HepG2 (cell line): Measurements from ENCODE around the gene MRFAP1. TPM values are rescaled to one million over a fixed set of nuclear protein-coding genes. Genes with fewer than 3 reads are reported as not detected.

Experiments
- AHR ChIP-seq: IDR thresholded peaks from 2 replicates; pipeline ENCODE4 v1.6.1; 2018; ENCODE audit warnings: missing genetic modification reagents, missing compliant biosample characterization
- CEBPG ChIP-seq: IDR thresholded peaks from 2 replicates; pipeline ENCODE4 v1.6.1; 2016
- DPF2 ChIP-seq: sonication (generic); formaldehyde crosslinking; IDR thresholded peaks from 2 replicates; pipeline ENCODE4 v1.4.0; 2020; ENCODE audit warnings: mild to moderate bottlenecking, low read depth, missing genetic modification reagents, borderline replicate concordance
- RCOR2 ChIP-seq: IDR thresholded peaks from 2 replicates; pipeline ENCODE4 v1.6.1; 2016; ENCODE audit warnings: missing biosample characterization, missing genetic modification reagents
- RFX3 ChIP-seq: IDR thresholded peaks from 2 replicates; pipeline ENCODE4 v1.6.1; 2016; ENCODE audit warnings: missing biosample characterization, missing genetic modification reagents
- SMC3 ChIP-seq: IDR thresholded peaks from 2 replicates; pipeline ENCODE4 v1.6.1; 2011; ENCODE audit warnings: low read length, improper control_type of control experiment
- SP5 ChIP-seq: IDR thresholded peaks from 2 replicates; pipeline ENCODE4 v1.6.1; 2016; ENCODE audit warnings: low read depth, borderline replicate concordance
- THAP11 ChIP-seq: IDR thresholded peaks from 2 replicates; pipeline ENCODE4 v1.6.1; 2016; ENCODE audit warnings: missing biosample characterization, missing genetic modification reagents
- ZNF530 ChIP-seq: sonication (generic); formaldehyde crosslinking; IDR thresholded peaks from 2 replicates; pipeline ENCODE4 v1.5.0; 2020; ENCODE audit warnings: low read depth, mild to moderate bottlenecking, missing genetic modification reagents
- ZNF556 ChIP-seq: sonication (generic); formaldehyde crosslinking; IDR thresholded peaks from 2 replicates; pipeline ENCODE4 v1.4.0; 2020; ENCODE audit warnings: mild to moderate bottlenecking, missing genetic modification reagents, borderline replicate concordance
- ZNF75D ChIP-seq: sonication (generic); formaldehyde crosslinking; IDR thresholded peaks from 2 replicates; pipeline ENCODE4 v1.8.1; 2023; ENCODE audit warnings: missing genetic modification reagents, mild to moderate bottlenecking, borderline replicate concordance
- polyA plus RNA-seq, 8 experiments: library from polyadenylated mRNA; depleted of rRNA in 3 of 8; stranded (reverse) in 7 of 8; unstranded in 1 of 8; fragments of >200 nt; fragmentation: Illumina TruSeq in 4 of 8; extraction: Trizol in 4 of 8; gene quantifications; 2 replicates each; pipeline versions ENCODE4 v1.2.1 to v1.2.3, GENCODE V29; 2011 to 2016; ENCODE audit warnings: low read depth in 4 of 8, missing spikeins in 1 of 8, mixed read lengths in 1 of 8; ENCODE audit not compliant: insufficient read depth in 1 of 8
- total RNA-seq, 5 experiments: library from RNA; depleted of rRNA; stranded (reverse); fragments of >200 nt; fragmentation: Illumina TruSeq; extraction: Trizol; gene quantifications; 2 replicates each; pipeline ENCODE4 v1.2.3, GENCODE V29; 2016; ENCODE audit warnings: low read depth in 1 of 5
- TF ChIP-seq, protein P1 (sequence below): sonication (generic); formaldehyde crosslinking; IDR thresholded peaks from 2 replicates; pipeline ENCODE4 v1.4.0; 2020; ENCODE audit warnings: missing genetic modification reagents
- TF ChIP-seq, protein P2 (sequence below): IDR thresholded peaks from 2 replicates; pipeline ENCODE4 v1.4.0; 2020; ENCODE audit warnings: mild to moderate bottlenecking, missing genetic modification reagents
- TF ChIP-seq, protein P3 (sequence below): sonication (generic); formaldehyde crosslinking; IDR thresholded peaks from 2 replicates; pipeline ENCODE4 v1.8.1; 2023; ENCODE audit warnings: mild to moderate bottlenecking, moderate library complexity, missing genetic modification reagents
- TF ChIP-seq, protein P4 (sequence below): sonication (generic); formaldehyde crosslinking; IDR thresholded peaks from 2 replicates; pipeline ENCODE4 v1.5.0; 2020; ENCODE audit warnings: mild to moderate bottlenecking, low read depth, missing genetic modification reagents, borderline replicate concordance
- TF ChIP-seq, protein P5 (sequence below): sonication (generic); formaldehyde crosslinking; IDR thresholded peaks from 2 replicates; pipeline ENCODE4 v1.8.0; 2022; ENCODE audit warnings: mild to moderate bottlenecking, missing genetic modification reagents, moderate library complexity
- TF ChIP-seq, protein P6 (sequence below): sonication (generic); formaldehyde crosslinking; IDR thresholded peaks from 2 replicates; pipeline ENCODE4 v1.5.0; 2020; ENCODE audit warnings: mild to moderate bottlenecking, missing genetic modification reagents

The MRFAP1 gene
- total and polyA plus RNA-seq, 2 of the 13 experiments (the other 11 are each of a cell fraction or from before 2014, with no cell fraction given): 112 to 158 TPM

DNA sequence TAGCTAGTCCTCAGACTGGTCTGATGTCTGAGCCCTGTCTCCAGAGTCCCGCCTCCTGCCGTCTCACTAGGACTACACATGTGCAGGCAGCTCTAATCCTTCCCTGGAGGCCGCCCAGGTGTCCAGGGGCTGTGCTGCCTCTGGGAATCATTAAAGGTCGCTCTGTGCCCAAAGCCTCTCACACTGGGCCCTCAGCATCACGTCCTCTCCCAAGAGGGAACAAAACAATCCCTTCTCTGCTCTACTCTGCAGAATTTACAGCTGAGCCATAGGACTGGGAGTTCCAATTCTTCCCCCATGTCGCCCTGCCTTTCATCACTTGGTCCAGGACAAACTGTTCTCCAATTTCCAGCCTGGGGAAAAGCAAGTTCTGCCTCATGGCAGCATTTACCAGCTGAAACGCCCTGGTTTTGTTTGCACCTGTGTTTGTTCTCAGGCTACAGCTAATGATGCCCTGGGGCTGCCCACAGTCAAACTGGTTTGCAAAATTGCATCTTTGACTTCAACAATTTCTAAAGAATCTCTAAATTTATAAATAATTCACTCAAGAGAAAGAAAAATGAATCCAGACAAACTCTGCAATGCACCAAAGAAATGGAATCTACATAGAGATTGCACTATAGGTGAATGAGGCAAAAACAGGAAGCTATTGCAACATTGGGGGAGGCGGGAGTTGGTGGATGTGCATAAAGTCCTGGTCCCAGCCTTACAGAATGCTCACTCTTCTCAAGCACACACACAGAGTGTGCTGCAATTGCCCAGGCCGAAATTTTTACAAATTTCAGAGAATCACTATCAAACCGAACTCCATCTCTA lies 7.2 kb upstream of the MRFAP1 start (continued):
- TF ChIP-seq, protein P1, sequence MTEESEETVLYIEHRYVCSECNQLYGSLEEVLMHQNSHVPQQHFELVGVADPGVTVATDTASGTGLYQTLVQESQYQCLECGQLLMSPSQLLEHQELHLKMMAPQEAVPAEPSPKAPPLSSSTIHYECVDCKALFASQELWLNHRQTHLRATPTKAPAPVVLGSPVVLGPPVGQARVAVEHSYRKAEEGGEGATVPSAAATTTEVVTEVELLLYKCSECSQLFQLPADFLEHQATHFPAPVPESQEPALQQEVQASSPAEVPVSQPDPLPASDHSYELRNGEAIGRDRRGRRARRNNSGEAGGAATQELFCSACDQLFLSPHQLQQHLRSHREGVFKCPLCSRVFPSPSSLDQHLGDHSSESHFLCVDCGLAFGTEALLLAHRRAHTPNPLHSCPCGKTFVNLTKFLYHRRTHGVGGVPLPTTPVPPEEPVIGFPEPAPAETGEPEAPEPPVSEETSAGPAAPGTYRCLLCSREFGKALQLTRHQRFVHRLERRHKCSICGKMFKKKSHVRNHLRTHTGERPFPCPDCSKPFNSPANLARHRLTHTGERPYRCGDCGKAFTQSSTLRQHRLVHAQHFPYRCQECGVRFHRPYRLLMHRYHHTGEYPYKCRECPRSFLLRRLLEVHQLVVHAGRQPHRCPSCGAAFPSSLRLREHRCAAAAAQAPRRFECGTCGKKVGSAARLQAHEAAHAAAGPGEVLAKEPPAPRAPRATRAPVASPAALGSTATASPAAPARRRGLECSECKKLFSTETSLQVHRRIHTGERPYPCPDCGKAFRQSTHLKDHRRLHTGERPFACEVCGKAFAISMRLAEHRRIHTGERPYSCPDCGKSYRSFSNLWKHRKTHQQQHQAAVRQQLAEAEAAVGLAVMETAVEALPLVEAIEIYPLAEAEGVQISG (CRISPR knock-in tag): no peak
- TF ChIP-seq RFX3 (CRISPR knock-in tag): no peak
- TF ChIP-seq, protein P2, sequence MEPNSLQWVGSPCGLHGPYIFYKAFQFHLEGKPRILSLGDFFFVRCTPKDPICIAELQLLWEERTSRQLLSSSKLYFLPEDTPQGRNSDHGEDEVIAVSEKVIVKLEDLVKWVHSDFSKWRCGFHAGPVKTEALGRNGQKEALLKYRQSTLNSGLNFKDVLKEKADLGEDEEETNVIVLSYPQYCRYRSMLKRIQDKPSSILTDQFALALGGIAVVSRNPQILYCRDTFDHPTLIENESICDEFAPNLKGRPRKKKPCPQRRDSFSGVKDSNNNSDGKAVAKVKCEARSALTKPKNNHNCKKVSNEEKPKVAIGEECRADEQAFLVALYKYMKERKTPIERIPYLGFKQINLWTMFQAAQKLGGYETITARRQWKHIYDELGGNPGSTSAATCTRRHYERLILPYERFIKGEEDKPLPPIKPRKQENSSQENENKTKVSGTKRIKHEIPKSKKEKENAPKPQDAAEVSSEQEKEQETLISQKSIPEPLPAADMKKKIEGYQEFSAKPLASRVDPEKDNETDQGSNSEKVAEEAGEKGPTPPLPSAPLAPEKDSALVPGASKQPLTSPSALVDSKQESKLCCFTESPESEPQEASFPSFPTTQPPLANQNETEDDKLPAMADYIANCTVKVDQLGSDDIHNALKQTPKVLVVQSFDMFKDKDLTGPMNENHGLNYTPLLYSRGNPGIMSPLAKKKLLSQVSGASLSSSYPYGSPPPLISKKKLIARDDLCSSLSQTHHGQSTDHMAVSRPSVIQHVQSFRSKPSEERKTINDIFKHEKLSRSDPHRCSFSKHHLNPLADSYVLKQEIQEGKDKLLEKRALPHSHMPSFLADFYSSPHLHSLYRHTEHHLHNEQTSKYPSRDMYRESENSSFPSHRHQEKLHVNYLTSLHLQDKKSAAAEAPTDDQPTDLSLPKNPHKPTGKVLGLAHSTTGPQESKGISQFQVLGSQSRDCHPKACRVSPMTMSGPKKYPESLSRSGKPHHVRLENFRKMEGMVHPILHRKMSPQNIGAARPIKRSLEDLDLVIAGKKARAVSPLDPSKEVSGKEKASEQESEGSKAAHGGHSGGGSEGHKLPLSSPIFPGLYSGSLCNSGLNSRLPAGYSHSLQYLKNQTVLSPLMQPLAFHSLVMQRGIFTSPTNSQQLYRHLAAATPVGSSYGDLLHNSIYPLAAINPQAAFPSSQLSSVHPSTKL (CRISPR knock-in tag): no peak; the same call in 1 of the 2 replicates
- TF ChIP-seq, protein P3, sequence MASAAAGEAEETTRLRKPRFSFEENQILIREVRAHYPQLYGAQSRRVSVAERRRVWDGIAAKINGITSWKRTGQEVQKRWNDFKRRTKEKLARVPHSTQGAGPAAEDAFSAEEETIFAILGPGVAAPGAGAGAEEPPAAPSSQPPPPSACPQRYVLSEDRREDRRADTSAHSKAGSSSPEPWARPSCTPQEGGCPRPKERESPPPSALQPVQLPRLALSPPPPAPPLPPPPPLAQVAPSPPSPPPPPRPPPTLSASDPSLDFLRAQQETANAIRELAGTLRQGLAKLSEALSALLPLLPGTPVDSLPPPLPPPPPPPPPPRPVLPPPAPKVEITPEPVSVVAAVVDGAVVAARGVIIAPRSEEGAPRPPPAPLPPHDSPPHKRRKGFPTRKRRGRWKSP (CRISPR knock-in tag): no peak; the same call in 1 of the 2 replicates
- no peak for TF ChIP-seq ZNF530 (CRISPR knock-in tag)
- TF ChIP-seq ZNF75D (CRISPR knock-in tag): no peak
- TF ChIP-seq ZNF556 (CRISPR knock-in tag): peak; percentile 31; the same call in 1 of the 2 replicates
- TF ChIP-seq DPF2 (CRISPR knock-in tag): no peak
- peak; percentile 6; the same call in 1 of the 2 replicates for TF ChIP-seq RCOR2 (CRISPR knock-in tag)
- peak; percentile 67 for TF ChIP-seq THAP11 (CRISPR knock-in tag)
- peak; percentile 100 for TF ChIP-seq CEBPG (CRISPR knock-in tag)
- no peak for TF ChIP-seq AHR (CRISPR knock-in tag)
- TF ChIP-seq, protein P4, sequence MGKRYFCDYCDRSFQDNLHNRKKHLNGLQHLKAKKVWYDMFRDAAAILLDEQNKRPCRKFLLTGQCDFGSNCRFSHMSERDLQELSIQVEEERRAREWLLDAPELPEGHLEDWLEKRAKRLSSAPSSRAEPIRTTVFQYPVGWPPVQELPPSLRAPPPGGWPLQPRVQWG (CRISPR knock-in tag): no peak
- no peak; the same call in 1 of the 2 replicates for TF ChIP-seq SMC3
- TF ChIP-seq SP5 (CRISPR knock-in tag): peak; percentile 67
- TF ChIP-seq, protein P5, sequence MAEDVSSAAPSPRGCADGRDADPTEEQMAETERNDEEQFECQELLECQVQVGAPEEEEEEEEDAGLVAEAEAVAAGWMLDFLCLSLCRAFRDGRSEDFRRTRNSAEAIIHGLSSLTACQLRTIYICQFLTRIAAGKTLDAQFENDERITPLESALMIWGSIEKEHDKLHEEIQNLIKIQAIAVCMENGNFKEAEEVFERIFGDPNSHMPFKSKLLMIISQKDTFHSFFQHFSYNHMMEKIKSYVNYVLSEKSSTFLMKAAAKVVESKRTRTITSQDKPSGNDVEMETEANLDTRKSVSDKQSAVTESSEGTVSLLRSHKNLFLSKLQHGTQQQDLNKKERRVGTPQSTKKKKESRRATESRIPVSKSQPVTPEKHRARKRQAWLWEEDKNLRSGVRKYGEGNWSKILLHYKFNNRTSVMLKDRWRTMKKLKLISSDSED (CRISPR knock-in tag): no peak
- TF ChIP-seq, protein P6, sequence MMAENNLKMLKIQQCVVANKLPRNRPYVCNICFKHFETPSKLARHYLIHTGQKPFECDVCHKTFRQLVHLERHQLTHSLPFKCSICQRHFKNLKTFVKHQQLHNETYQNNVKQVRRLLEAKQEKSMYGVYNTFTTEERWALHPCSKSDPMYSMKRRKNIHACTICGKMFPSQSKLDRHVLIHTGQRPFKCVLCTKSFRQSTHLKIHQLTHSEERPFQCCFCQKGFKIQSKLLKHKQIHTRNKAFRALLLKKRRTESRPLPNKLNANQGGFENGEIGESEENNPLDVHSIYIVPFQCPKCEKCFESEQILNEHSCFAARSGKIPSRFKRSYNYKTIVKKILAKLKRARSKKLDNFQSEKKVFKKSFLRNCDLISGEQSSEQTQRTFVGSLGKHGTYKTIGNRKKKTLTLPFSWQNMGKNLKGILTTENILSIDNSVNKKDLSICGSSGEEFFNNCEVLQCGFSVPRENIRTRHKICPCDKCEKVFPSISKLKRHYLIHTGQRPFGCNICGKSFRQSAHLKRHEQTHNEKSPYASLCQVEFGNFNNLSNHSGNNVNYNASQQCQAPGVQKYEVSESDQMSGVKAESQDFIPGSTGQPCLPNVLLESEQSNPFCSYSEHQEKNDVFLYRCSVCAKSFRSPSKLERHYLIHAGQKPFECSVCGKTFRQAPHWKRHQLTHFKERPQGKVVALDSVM (CRISPR knock-in tag): no peak
